Tibial artery (tissue), 4 donors: ENCODE measurements around the gene CTSA.

Experiments
- DNase-seq, 2 donors: peaks; one replicate each; pipeline ENCODE4 v3.0.0-alpha.2; 2019
- H3K27ac ChIP-seq, 2 donors: fragments of 200-600 bp; sonication (generic) in 1 of 2; 1 replicate in 1 of 2; 2 replicates in 1 of 2; pipeline ENCODE4 v1.5.1; 2018 to 2019; ENCODE audit warnings: mild to moderate bottlenecking in 1 of 2
- H3K27me3 ChIP-seq, 2 donors: fragments of 200-600 bp; sonication (generic) in 1 of 2; one replicate each; pipeline versions ENCODE4 v1.5.1 to v1.6.0; 2016 to 2019
- H3K36me3 ChIP-seq, 3 donors: fragments of 200-600 bp; sonication (generic) in 2 of 3; one replicate each; pipeline ENCODE4 v1.5.1; 2016 to 2019; ENCODE audit warnings: mild to moderate bottlenecking in 2 of 3
- H3K4me1 ChIP-seq, 4 donors: fragments of 200-600 bp; sonication (generic) in 2 of 4; 1 replicate in 3 of 4; 2 replicates in 1 of 4; pipeline ENCODE4 v1.5.1; 2016 to 2019
- H3K4me3 ChIP-seq, 2 donors: fragments of 200-600 bp; sonication (generic) in 1 of 2; 1 replicate in 1 of 2; 2 replicates in 1 of 2; pipeline ENCODE4 v1.5.1; 2018 to 2019; ENCODE audit warnings: mild to moderate bottlenecking in 2 of 2
- H3K9me3 ChIP-seq, 3 donors: fragments of 200-600 bp; sonication (generic) in 1 of 3; one replicate each; pipeline ENCODE4 v1.5.1; 2016 to 2019
- CTCF ChIP-seq, 2 experiments: fragments of 200-600 bp in 1 of 2; fragments of 450-650 bp in 1 of 2; IDR thresholded peaks; one replicate each; pipeline ENCODE4 v1.5.1; 2017 to 2019; ENCODE audit warnings: antibody characterized with exemption in 2 of 2, mild to moderate bottlenecking in 1 of 2, moderate library complexity in 1 of 2
- intact Hi-C: fragments of 100-400 bp; cut with DNase I; formaldehyde crosslinking; loops from one replicate; pipeline ENCODE4 v1.15.0; 2023; ENCODE audit warnings: low total_unique reads

CTSA gene

GRCh38 chr20:45933266-45934045 lies 42.3 kb downstream of the CTSA start:
- DNase-seq = peak; percentile 63 to 89
- no peaks in the 10 kb centered on the region for H3K9me3 ChIP-seq
- peaks cover 0 to 26% (median 16%) of the 10 kb centered on the region in 4 donors for H3K4me1 ChIP-seq
- TF ChIP-seq CTCF (IDR thresholded peaks at IDR 0.05) = peak; percentile 8 to 10
- H3K27ac ChIP-seq = peak overlapping the region; percentile 98 to 99
- intact Hi-C loops = loop anchor here (1.0 to 5.0 kb wide), 2 partner anchors 41 to 142 kb away; partner anchors contain the start of genes CTSA, DNTTIP1, NEURL2 and WFDC3
- peak overlapping the region; percentile 72 to 90 for H3K4me3 ChIP-seq
- peaks cover 8 to 14% (median 14%) of the 10 kb centered on the region in 3 donors for H3K36me3 ChIP-seq
- H3K27me3 ChIP-seq = no peaks in the 10 kb centered on the region

- no peak for TF ChIP-seq CTCF (IDR thresholded peaks at IDR 0.05)
- Histone ChIP-seq H3K36me3 (peaks cover 14 to 21% (median 20%) of the 10 kb centered on the region in 3 donors), H3K9me3 (no peaks in the 10 kb centered on the region), H3K27ac (peak overlapping the region; percentile 98 to 99), H3K27me3 (no peaks in the 10 kb centered on the region), H3K4me3 (peak overlapping the region; percentile 72 to 90), H3K4me1 (peaks cover 0 to 26% (median 16%) of the 10 kb centered on the region in 4 donors)
- DNase-seq = peak; percentile 57 to 87
- intact Hi-C loops = loop anchor here (1.0 to 5.0 kb wide), 2 partner anchors 42 to 143 kb away; partner anchors contain the start of genes CTSA, DNTTIP1, NEURL2 and WFDC3
Observed at GRCh38 chr20:45934046-45934585, 43.0 kb downstream of the CTSA start.

DNA sequence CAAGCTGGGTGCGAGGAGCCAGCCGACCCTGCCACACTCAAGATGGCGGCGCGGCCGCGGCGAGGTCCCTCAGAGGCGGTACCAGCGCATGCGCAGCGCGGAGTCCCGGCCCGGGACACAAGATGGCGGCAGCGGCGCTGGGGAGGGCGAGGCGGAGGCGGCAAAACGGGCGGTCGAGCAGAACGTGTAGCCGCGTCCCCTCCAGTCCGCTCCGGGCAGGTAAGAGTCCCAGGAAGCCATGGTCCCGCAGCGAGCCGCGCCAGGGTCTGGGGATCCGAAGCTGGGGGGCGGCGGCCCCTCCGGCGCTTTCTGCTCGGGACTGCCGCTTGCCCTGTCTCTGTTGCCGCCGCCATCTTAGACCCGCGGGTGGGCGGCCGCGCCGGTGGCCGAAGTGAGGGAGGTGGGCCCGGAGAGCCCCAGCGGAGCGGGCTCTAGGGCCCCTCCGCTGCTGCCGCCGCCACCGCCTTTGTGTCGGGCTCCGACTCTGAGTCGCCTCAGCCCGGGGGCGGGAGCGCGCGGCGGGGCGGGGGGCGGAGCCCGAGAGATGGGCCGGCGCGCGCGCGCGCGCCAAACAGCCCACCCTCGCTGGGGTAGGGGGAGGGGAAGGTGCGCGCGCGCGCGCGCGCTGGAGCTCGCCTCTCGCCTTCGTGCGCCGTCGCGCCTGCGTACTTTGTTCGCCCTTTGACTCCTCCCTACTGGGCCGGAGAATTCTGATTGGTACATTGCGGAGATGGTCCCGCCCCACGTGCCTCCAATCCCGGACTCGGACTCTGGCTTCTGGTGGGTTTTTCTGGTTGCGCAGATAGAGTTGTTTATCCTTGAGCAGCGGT lies 43.7 kb downstream of the CTSA start, which contains the start of gene PCIF1:
PCIF1 (plus strand) TSS at position 98 of the 830 bp plus-strand sequence. CDS start 4,317 bp downstream, outside the sequence.
- peaks cover 0 to 26% (median 16%) of the 10 kb centered on the region in 4 donors for H3K4me1 ChIP-seq
- H3K4me3 ChIP-seq = peak within 1 kb of the TSS; percentile 72 to 90
- intact Hi-C loops = loop anchor here (1.0 to 5.0 kb wide), 4 partner anchors 38 to 1448 kb away; partner anchors contain the start of genes CTSA, DNTTIP1, NEURL2 and WFDC3
- TF ChIP-seq CTCF (IDR thresholded peaks at IDR 0.05) = no peak
- peaks cover 21 to 28% (median 27%) of the 10 kb centered on the region in 3 donors for H3K36me3 ChIP-seq
- H3K27me3 ChIP-seq = no peaks in the 10 kb centered on the region
- H3K9me3 ChIP-seq = no peaks in the 10 kb centered on the region
- H3K27ac ChIP-seq = peak within 1 kb of the TSS; percentile 98 to 99
- DNase-seq = peak; percentile 97 to 99

GRCh38 chr20:45935416-45936046 lies 44.4 kb downstream of the CTSA start:
- TF ChIP-seq CTCF (IDR thresholded peaks at IDR 0.05) = no peak
- no peaks in the 10 kb centered on the region for H3K9me3 ChIP-seq
- H3K4me1 ChIP-seq = peaks cover 0 to 26% (median 16%) of the 10 kb centered on the region in 4 donors
- peaks cover 28 to 35% (median 34%) of the 10 kb centered on the region in 3 donors for H3K36me3 ChIP-seq
- DNase-seq = no peak
- peak overlapping the region; percentile 72 to 90 for H3K4me3 ChIP-seq
- H3K27ac ChIP-seq = peak overlapping the region; percentile 98 to 99
- intact Hi-C loops = loop anchor here (5.0 kb wide), 2 partner anchors 37 to 1447 kb away; partner anchors contain the start of gene ZNF335
- H3K27me3 ChIP-seq = no peaks in the 10 kb centered on the region
